SK-N-SH (cell line): ENCODE results near the gene ATXN7.

Experiments
- CTCF ChIP-seq: fragments of 200-600 bp; sonication (generic); IDR thresholded peaks from 2 replicates; pipeline ENCODE4 v1.6.1; 2017; ENCODE audit warnings: antibody characterized with exemption, mild to moderate bottlenecking, moderate library complexity
- EZH2phosphoT487 ChIP-seq: fragments of 200-600 bp; sonication (generic); IDR thresholded peaks from 2 replicates; pipeline ENCODE4 v1.6.1; 2017; ENCODE audit warnings: low read depth, mixed run types, mild to moderate bottlenecking, antibody characterized with exemption, moderate library complexity, borderline replicate concordance
- FOXJ3 ChIP-seq: sonication (generic); formaldehyde crosslinking; IDR thresholded peaks from 2 replicates; pipeline ENCODE4 v1.5.1; 2020; ENCODE audit warnings: mild to moderate bottlenecking, missing genetic modification reagents
- MXI1 ChIP-seq: IDR thresholded peaks from 2 replicates; pipeline ENCODE4 v1.6.1; 2012; ENCODE audit warnings: mild to moderate bottlenecking, low read depth, low read length, improper control_type of control experiment
- PBX3 ChIP-seq: IDR thresholded peaks from 2 replicates; pipeline ENCODE4; 2012
- POLR2AphosphoS5 ChIP-seq: IDR thresholded peaks from 2 replicates; pipeline ENCODE4 v1.6.1; 2012; ENCODE audit warnings: low read depth, low read length
- REST ChIP-seq: IDR thresholded peaks from 2 replicates; pipeline ENCODE4 v1.6.1; 2012; ENCODE audit warnings: mild to moderate bottlenecking, low read depth, low read length, moderate library complexity
- RFX5 ChIP-seq: IDR thresholded peaks from 2 replicates; pipeline ENCODE4 v1.6.1; 2012; ENCODE audit warnings: mild to moderate bottlenecking, improper control_type of control experiment, low read length
- SIN3A ChIP-seq: IDR thresholded peaks from 2 replicates; pipeline ENCODE4 v1.6.1; 2012; ENCODE audit warnings: low read depth, mild to moderate bottlenecking, low read length, moderate library complexity, borderline replicate concordance
- SMC3 ChIP-seq: IDR thresholded peaks from 2 replicates; pipeline ENCODE4 v1.6.1; 2012; ENCODE audit warnings: low read depth, low read length, improper control_type of control experiment
- TAF1 ChIP-seq: IDR thresholded peaks from 2 replicates; pipeline ENCODE4 v1.6.1; 2012; ENCODE audit warnings: low read depth, mild to moderate bottlenecking, low read length, moderate library complexity, borderline replicate concordance
- USF2 ChIP-seq: fragments of 150-350 bp; IDR thresholded peaks from 2 replicates; pipeline ENCODE4 v1.6.1; 2017; ENCODE audit warnings: antibody characterized with exemption, low read length, low read depth, borderline replicate concordance
- YY1 ChIP-seq: IDR thresholded peaks from 2 replicates; pipeline ENCODE4 v1.4.0; 2012; ENCODE audit warnings: low read depth, mild to moderate bottlenecking
- TF ChIP-seq, protein P1 (sequence below): fragments of 150-350 bp; IDR thresholded peaks from 2 replicates; pipeline ENCODE4 v1.6.1; 2016; ENCODE audit warnings: mild to moderate bottlenecking, low read depth, low read length

- TF ChIP-seq REST (no peak), POLR2AphosphoS5 (no peak), SMC3 (no peak), FOXJ3 (CRISPR knock-in tag) (no peak), CTCF (no peak), TAF1 (no peak), SIN3A (no peak), USF2 (no peak), RFX5 (no peak), EZH2phosphoT487 (no peak), YY1 (no peak), MXI1 (no peak), PBX3 (no peak)
- TF ChIP-seq, protein P1, sequence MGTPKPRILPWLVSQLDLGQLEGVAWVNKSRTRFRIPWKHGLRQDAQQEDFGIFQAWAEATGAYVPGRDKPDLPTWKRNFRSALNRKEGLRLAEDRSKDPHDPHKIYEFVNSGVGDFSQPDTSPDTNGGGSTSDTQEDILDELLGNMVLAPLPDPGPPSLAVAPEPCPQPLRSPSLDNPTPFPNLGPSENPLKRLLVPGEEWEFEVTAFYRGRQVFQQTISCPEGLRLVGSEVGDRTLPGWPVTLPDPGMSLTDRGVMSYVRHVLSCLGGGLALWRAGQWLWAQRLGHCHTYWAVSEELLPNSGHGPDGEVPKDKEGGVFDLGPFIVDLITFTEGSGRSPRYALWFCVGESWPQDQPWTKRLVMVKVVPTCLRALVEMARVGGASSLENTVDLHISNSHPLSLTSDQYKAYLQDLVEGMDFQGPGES = no peak
Observed at GRCh38 chr3:63976872-63977200, 113.2 kb downstream of the ATXN7 start.
